Measurements from ENCODE around the gene CHML. TPM values are rescaled to one million over a fixed set of nuclear protein-coding genes. Genes with fewer than 3 reads are reported as not detected.
A peak's percentile ranks its signal among the peaks of the same experiment; 100 is the strongest.

CHML gene
- total and polyA plus RNA-seq, 10 of the 15 experiments (the other 5 are each of a cell fraction or from before 2014, with no cell fraction given) = 2.0 to 15.5 (median 6.0) TPM

DNA sequence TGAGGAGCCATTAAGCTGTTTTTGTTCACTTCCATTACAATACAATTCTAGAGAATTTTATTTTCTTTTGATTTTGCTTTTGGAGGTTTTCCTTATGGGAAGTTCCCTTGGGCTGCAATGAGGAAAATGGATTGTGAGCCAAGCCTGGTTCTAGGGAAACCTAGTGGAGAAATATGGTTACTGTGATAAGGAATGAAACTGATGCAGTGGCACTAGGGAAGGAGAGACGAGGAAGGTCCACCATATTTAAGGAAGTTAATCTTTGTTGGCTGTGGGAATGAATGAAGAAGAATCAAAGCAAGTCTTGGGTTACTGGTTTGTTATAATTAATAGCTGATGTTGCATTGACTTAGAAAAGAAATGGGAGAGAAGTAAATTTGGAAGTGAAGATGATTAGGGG, 28.4 kb downstream of the CHML start:
- no peaks in the 10 kb centered on the region for H4K20me1 ChIP-seq (ENCODE audit: control insufficient read depth, insufficient read depth)
- FAIRE-seq = no peak
- intact Hi-C loops (cut with micrococcal nuclease; ENCODE audit: unreplicated experiment) (loop anchor here (2.0 to 10.0 kb wide), 6 partner anchors 79 to 877 kb away; partner anchors contain the start of genes KMO and MAP1LC3C), in situ Hi-C loops (cut with MboI) (loop anchor here (5.0 to 10.0 kb wide), 2 partner anchors 231 to 383 kb away; partner anchors contain the start of gene MAP1LC3C)
- H3K36me3 ChIP-seq (ENCODE audit: control insufficient read depth in 2 of 2, insufficient read depth in 2 of 2, low read length in 1 of 2) = no peaks in the 10 kb centered on the region
- ChIA-PET RAD21 (ENCODE audit: unreplicated experiment) (interaction anchor here (0.9 to 2.5 kb wide), 9 partner anchors 10 to 389 kb away, joined by 3 to 23 read pairs (median 5); partner anchors contain the start of genes FH and KMO), SMC1A (ENCODE audit: uncharacterized antibody, unreplicated experiment) (interaction anchor here (0.6 to 2.9 kb wide), 15 partner anchors 10 to 517 kb away, joined by 3 to 28 read pairs (median 3); partner anchors contain the start of gene KMO), POLR2A (interaction anchor here (0.6 kb wide), 2 partner anchors 21 to 221 kb away, joined by 3 to 6 read pairs; no protein-coding TSS in a partner anchor), CTCF (interaction anchor here (0.6 to 4.8 kb wide), 40 partner anchors 8 to 1625 kb away, joined by 3 to 59 read pairs (median 5); partner anchors contain the start of genes EXO1, MAP1LC3C and WDR64)
- H3K4me1 ChIP-seq (ENCODE audit: control insufficient read depth, insufficient read depth, low read length) = peaks cover 5% of the 10 kb centered on the region; the same call in 1 of the 2 replicates
- 100% methylated on average over 1 of the region's 1 CpG for WGBS (ENCODE audit: insufficient coverage, insufficient replicate concordance, low lambda C conversion rate, missing lambda C conversion rate)
- no peaks in the 10 kb centered on the region for H3K9me3 ChIP-seq (replicated peaks; ENCODE audit: control insufficient read depth, insufficient read depth, low read length)
- H3K27me3 ChIP-seq (replicated peaks in 1 of 2; ENCODE audit: control insufficient read depth in 2 of 2, insufficient read depth in 2 of 2, low read length in 1 of 2) = no peaks in the 10 kb centered on the region
- no peak for TF ChIP-seq SMAD1 (IDR thresholded peaks at IDR 0.05; ENCODE audit: low read depth, partially characterized antibody)
- no peak for DNase-seq (ENCODE audit: low read depth, low spot score)
- no TSS peak for BruUV-seq (replicated peaks)
- no peak overlapping the region for H3K27ac ChIP-seq (ENCODE audit: control insufficient read depth, insufficient read depth)
- no peak overlapping the region for H3K4me3 ChIP-seq
- H3K9ac ChIP-seq (ENCODE audit: control insufficient read depth, insufficient read depth, low read length) = no peak overlapping the region
- no peak for ATAC-seq
- H3K79me2 ChIP-seq (ENCODE audit: control insufficient read depth, insufficient read depth, low read length) = no peaks in the 10 kb centered on the region
- H3K4me2 ChIP-seq (ENCODE audit: control insufficient read depth, insufficient read depth) = no peak overlapping the region
- no peak overlapping the region for H2AFZ ChIP-seq (ENCODE audit: control insufficient read depth, low read depth, low read length)

DNA sequence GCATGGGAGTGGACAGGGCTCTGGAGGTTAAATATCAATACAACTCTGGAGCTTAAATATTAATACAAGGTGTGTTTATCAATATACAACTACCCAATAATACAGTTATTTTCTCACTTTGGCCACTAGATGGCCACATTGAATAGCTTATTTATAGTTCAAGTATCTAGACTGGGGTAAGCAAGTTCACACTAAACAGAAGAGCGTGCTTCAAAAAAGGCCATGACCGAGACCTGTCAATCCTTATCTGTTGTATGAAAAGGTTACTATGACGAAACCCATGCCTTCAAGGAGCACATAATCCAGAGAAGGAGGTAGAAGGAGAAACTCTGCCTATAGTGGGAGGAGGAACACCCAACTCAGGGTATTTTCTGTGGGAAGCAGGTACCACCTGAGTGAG, 29.1 kb downstream of the CHML start:
- Histone ChIP-seq H3K4me2 (ENCODE audit: control insufficient read depth, insufficient read depth) (no peak overlapping the region), H2AFZ (ENCODE audit: control insufficient read depth, low read depth, low read length) (peak overlapping the region; percentile 81), H3K9ac (ENCODE audit: control insufficient read depth, insufficient read depth, low read length) (no peak overlapping the region), H3K79me2 (ENCODE audit: control insufficient read depth, insufficient read depth, low read length) (no peaks in the 10 kb centered on the region), H3K27ac (ENCODE audit: control insufficient read depth, insufficient read depth) (no peak overlapping the region), H3K4me1 (ENCODE audit: control insufficient read depth, insufficient read depth, low read length) (peaks cover 5% of the 10 kb centered on the region; the same call in 1 of the 2 replicates), H3K27me3 (replicated peaks in 1 of 2; ENCODE audit: control insufficient read depth in 2 of 2, insufficient read depth in 2 of 2, low read length in 1 of 2) (no peaks in the 10 kb centered on the region), H3K9me3 (replicated peaks; ENCODE audit: control insufficient read depth, insufficient read depth, low read length) (no peaks in the 10 kb centered on the region), H4K20me1 (ENCODE audit: control insufficient read depth, insufficient read depth) (no peaks in the 10 kb centered on the region), H3K4me3 (no peak overlapping the region), H3K36me3 (ENCODE audit: control insufficient read depth in 2 of 2, insufficient read depth in 2 of 2, low read length in 1 of 2) (no peaks in the 10 kb centered on the region)
- ChIA-PET SMC1A (ENCODE audit: uncharacterized antibody, unreplicated experiment) (interaction anchor here (0.6 to 2.9 kb wide), 27 partner anchors 8 to 405 kb away, joined by 3 to 28 read pairs (median 4); partner anchors contain the start of genes KMO and MAP1LC3C), CTCF (interaction anchor here (0.6 to 4.8 kb wide), 58 partner anchors 8 to 1626 kb away, joined by 3 to 59 read pairs (median 4); partner anchors contain the start of genes MAP1LC3C and WDR64), POLR2A (interaction anchor here (0.6 kb wide), 1 partner anchor 220 kb away, joined by 3 read pairs; no protein-coding TSS in a partner anchor), RAD21 (ENCODE audit: unreplicated experiment) (interaction anchor here (0.7 to 2.5 kb wide), 17 partner anchors 10 to 406 kb away, joined by 3 to 23 read pairs (median 4); partner anchors contain the start of gene KMO)
- peak; percentile 96 for ATAC-seq
- DNase-seq (ENCODE audit: low read depth, low spot score) = no peak
- in situ Hi-C loops (cut with MboI) = loop anchor here (5.0 to 10.0 kb wide), 2 partner anchors 231 to 384 kb away; partner anchors contain the start of gene MAP1LC3C
- BruUV-seq (replicated peaks) = no TSS peak
- intact Hi-C loops (cut with micrococcal nuclease; ENCODE audit: unreplicated experiment) = loop anchor here (2.0 to 10.0 kb wide), 6 partner anchors 79 to 876 kb away; partner anchors contain the start of genes KMO and MAP1LC3C
- 1% methylated on average over 3 of the region's 3 CpGs for WGBS (ENCODE audit: insufficient coverage, insufficient replicate concordance, low lambda C conversion rate, missing lambda C conversion rate)
- peak; percentile 47 for FAIRE-seq
- TF ChIP-seq SKIL (IDR thresholded peaks at IDR 0.05; ENCODE audit: low read depth, poor library complexity, severe bottlenecking) = peak; percentile 18
- TF ChIP-seq POLR2A (IDR thresholded peaks at IDR 0.05; ENCODE audit: low read depth, low read length) = no peak
- peak; percentile 35; the same call in 1 of the 2 replicates for TF ChIP-seq MEF2A (IDR thresholded peaks at IDR 0.05; ENCODE audit: insufficient read depth, low read depth, low read length)
- no peak for TF ChIP-seq RB1 (IDR thresholded peaks at IDR 0.05; ENCODE audit: borderline replicate concordance)
- TF ChIP-seq, protein P1, sequence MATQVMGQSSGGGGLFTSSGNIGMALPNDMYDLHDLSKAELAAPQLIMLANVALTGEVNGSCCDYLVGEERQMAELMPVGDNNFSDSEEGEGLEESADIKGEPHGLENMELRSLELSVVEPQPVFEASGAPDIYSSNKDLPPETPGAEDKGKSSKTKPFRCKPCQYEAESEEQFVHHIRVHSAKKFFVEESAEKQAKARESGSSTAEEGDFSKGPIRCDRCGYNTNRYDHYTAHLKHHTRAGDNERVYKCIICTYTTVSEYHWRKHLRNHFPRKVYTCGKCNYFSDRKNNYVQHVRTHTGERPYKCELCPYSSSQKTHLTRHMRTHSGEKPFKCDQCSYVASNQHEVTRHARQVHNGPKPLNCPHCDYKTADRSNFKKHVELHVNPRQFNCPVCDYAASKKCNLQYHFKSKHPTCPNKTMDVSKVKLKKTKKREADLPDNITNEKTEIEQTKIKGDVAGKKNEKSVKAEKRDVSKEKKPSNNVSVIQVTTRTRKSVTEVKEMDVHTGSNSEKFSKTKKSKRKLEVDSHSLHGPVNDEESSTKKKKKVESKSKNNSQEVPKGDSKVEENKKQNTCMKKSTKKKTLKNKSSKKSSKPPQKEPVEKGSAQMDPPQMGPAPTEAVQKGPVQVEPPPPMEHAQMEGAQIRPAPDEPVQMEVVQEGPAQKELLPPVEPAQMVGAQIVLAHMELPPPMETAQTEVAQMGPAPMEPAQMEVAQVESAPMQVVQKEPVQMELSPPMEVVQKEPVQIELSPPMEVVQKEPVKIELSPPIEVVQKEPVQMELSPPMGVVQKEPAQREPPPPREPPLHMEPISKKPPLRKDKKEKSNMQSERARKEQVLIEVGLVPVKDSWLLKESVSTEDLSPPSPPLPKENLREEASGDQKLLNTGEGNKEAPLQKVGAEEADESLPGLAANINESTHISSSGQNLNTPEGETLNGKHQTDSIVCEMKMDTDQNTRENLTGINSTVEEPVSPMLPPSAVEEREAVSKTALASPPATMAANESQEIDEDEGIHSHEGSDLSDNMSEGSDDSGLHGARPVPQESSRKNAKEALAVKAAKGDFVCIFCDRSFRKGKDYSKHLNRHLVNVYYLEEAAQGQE (IDR thresholded peaks at IDR 0.05; ENCODE audit: low read depth, low read length) = no peak
- TF ChIP-seq ZNF274 (IDR thresholded peaks at IDR 0.05; ENCODE audit: insufficient read depth, insufficient read length) = no peak
- no peak for TF ChIP-seq ZNF384 (IDR thresholded peaks at IDR 0.05; ENCODE audit: borderline replicate concordance, low read depth, low read length)
- peak; percentile 80 for TF ChIP-seq RAD21 (IDR thresholded peaks at IDR 0.05; ENCODE audit: insufficient read depth, low read depth, low read length)

Measured in GM12878 (cell line).